PC-9 (cell line): Measurements from ENCODE around the gene FILIP1L. TPM values are rescaled to one million over a fixed set of nuclear protein-coding genes. Genes with fewer than 3 reads are reported as not detected.

Source experiments
- BruUV-seq: library from RNA; stranded (reverse); fragments of 400-500 nt; replicated peaks from 2 replicates; lab custom pipeline; 2021; lab: Mats Ljungman, UMichigan
- CTCF ChIA-PET: fragments of 300-600 bp; sonication (Branson Sonifier 250); formaldehyde crosslinking; loops from one replicate; lab custom pipeline; 2022; ENCODE audit warnings: antibody characterized with exemption; lab: Charles Lee
- POLR2A ChIA-PET: fragments of 300-600 bp; sonication (Branson Sonifier 250); formaldehyde crosslinking; loops from one replicate; lab custom pipeline; 2022; ENCODE audit warnings: antibody characterized with exemption; ENCODE audit not compliant: unreplicated experiment; lab: Charles Lee
- DNase-seq, 2 experiments: peaks; one replicate each; pipeline versions ENCODE4 v3.0.0 to v3.0.0-alpha.2; 2015 to 2022; ENCODE audit warnings: mixed read lengths in 1 of 2
- H2AFZ ChIP-seq: fragments of 200-600 bp; sonication (generic); 2 replicates; pipeline ENCODE4 v1.8.1; 2017; ENCODE audit warnings: antibody characterized with exemption
- H3F3A ChIP-seq: fragments of 200-600 bp; sonication (generic); 2 replicates; pipeline ENCODE4 v1.8.1; 2017; ENCODE audit warnings: antibody characterized with exemption, mild to moderate bottlenecking, low read depth; ENCODE audit not compliant: insufficient read depth
- H3K27ac ChIP-seq: fragments of 200-600 bp; sonication (generic); 2 replicates; pipeline ENCODE4 v1.6.1; 2016; ENCODE audit warnings: mixed run types
- H3K27me3 ChIP-seq: fragments of 200-600 bp; sonication (generic); 2 replicates; pipeline ENCODE4 v1.6.1; 2016; ENCODE audit warnings: low read depth, mixed run types; ENCODE audit not compliant: insufficient read depth
- H3K36me3 ChIP-seq: fragments of 200-600 bp; sonication (generic); 2 replicates; pipeline ENCODE4 v1.6.1; 2016; ENCODE audit warnings: low read depth, mixed run types
- H3K4me1 ChIP-seq: fragments of 200-600 bp; sonication (generic); replicated peaks from 2 replicates; pipeline ENCODE4 v1.6.1; 2016; ENCODE audit warnings: mixed run types; ENCODE audit not compliant: insufficient read depth
- H3K4me2 ChIP-seq: fragments of 200-600 bp; sonication (generic); 2 replicates; pipeline ENCODE4 v1.6.1; 2017; ENCODE audit warnings: mixed run types
- H3K4me3 ChIP-seq: fragments of 200-600 bp; sonication (generic); 2 replicates; pipeline ENCODE4 v1.6.1; 2016; ENCODE audit warnings: mixed run types
- H3K79me2 ChIP-seq: fragments of 200-600 bp; sonication (generic); 2 replicates; pipeline ENCODE4 v1.6.1; 2017; ENCODE audit warnings: low read depth, mixed run types
- H3K9me2 ChIP-seq: fragments of 200-600 bp; sonication (generic); 2 replicates; pipeline ENCODE4 v1.8.1; 2017; ENCODE audit warnings: mild to moderate bottlenecking; ENCODE audit not compliant: insufficient read depth
- H3K9me3 ChIP-seq: fragments of 200-600 bp; sonication (generic); 2 replicates; pipeline ENCODE4 v1.8.1; 2016; ENCODE audit warnings: low read depth; ENCODE audit not compliant: insufficient read depth
- H4K20me1 ChIP-seq: fragments of 200-600 bp; sonication (generic); 2 replicates; pipeline ENCODE4 v1.8.1; 2017; ENCODE audit not compliant: insufficient read depth
- EZH2 ChIP-seq: fragments of 200-600 bp; sonication (generic); IDR thresholded peaks from 2 replicates; pipeline ENCODE4 v1.8.0; 2017; ENCODE audit warnings: antibody characterized with exemption, low read depth
- intact Hi-C: fragments of 100-400 bp; cut with micrococcal nuclease; formaldehyde crosslinking; loops from one replicate; pipeline ENCODE4 v1.10.0; 2022; ENCODE audit not compliant: unreplicated experiment
- total RNA-seq: library from RNA; stranded (reverse); gene quantifications from 2 replicates; pipeline ENCODE4 v1.2.3, GENCODE V29; 2021
- TF ChIP-seq, protein P1 (sequence below): fragments of 200-600 bp; sonication (generic); conservative IDR thresholded peaks from 2 replicates; pipeline ENCODE4 v1.6.1; 2017; ENCODE audit warnings: mixed run types, antibody characterized with exemption, mild to moderate bottlenecking, moderate library complexity

FILIP1L gene
- total RNA-seq, 1 experiment from 2014 or later = 16.8 TPM

DNA sequence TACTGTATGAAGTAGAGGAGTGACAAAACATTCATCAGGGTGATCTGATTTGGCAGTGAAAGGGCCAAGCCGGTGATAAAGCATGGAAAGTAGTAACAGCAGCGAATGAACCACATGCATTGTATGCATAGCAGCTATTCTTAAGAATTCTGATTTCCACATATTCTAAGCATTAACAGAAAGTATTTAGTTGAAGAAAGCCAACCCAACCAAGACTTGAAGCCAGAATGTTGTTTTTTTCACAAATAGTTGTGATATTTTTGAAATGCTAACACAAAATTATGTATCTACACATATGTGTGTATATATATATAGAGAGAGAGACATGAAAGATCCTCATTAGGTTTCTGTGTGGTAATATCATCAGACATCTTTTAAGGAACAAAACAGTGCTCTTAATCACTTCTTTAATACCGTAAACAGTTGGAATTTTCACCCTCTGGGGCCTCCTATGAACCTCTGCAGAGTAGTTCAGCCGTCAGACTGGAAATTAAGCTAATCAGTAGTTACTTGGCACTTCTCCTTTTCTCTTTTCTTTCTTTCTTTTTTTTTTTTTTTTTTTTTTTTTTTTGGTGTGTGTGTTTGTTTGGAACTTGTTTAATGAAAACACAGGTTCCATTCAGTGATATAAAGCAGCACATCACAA lies 157.0 kb downstream of the FILIP1L start:
- intact Hi-C loops = no loop called here

DNA sequence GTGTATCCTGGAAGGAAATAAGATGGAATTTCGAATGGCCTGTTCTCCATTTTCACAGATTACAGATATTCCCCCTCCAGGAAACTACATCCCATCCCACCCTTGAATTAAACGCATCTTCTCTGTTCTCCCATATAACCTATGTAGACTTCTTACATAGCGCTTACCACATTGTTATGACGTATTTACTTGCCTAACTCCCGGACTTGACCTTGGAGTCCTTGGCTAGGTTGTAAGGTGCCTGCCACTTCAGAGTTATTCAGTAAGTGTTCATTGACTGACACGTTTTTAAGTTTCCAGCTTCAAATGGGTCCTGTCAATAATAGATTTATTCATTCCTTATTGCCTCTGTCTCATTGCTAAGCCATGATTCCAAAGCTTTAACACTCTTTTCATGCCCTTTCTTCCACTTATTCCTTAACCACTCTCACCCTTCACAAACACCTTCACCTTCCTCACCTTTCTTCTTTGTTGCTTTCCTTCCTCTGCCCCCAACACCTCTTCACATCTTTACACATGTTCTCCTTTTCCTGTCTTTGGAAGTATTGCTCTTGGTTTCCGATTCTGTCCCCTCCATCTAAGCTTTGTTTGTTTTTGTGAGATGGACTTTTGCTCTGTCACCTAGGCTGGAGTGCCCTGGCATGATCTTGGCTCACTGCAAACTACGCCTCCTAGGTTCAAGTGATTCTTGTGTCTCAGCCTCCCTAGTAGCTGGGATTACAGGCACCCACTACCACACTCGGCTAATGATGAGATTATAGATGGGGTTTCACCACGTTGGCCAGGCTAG lies 158.3 kb downstream of the FILIP1L start:
- POLR2A ChIA-PET = no interaction called here
- no peaks in the 10 kb centered on the region for H3K36me3 ChIP-seq
- intact Hi-C loops = no loop called here
- H3F3A ChIP-seq = no peaks in the 10 kb centered on the region
- no peak overlapping the region for H3K4me2 ChIP-seq
- no peak overlapping the region for H2AFZ ChIP-seq
- TF ChIP-seq, protein P1, sequence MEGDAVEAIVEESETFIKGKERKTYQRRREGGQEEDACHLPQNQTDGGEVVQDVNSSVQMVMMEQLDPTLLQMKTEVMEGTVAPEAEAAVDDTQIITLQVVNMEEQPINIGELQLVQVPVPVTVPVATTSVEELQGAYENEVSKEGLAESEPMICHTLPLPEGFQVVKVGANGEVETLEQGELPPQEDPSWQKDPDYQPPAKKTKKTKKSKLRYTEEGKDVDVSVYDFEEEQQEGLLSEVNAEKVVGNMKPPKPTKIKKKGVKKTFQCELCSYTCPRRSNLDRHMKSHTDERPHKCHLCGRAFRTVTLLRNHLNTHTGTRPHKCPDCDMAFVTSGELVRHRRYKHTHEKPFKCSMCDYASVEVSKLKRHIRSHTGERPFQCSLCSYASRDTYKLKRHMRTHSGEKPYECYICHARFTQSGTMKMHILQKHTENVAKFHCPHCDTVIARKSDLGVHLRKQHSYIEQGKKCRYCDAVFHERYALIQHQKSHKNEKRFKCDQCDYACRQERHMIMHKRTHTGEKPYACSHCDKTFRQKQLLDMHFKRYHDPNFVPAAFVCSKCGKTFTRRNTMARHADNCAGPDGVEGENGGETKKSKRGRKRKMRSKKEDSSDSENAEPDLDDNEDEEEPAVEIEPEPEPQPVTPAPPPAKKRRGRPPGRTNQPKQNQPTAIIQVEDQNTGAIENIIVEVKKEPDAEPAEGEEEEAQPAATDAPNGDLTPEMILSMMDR = no peak
- no peak for TF ChIP-seq EZH2
- no peak overlapping the region for H3K4me3 ChIP-seq
- H3K79me2 ChIP-seq = no peaks in the 10 kb centered on the region
- CTCF ChIA-PET = no interaction called here
- DNase-seq = no peak
- no peaks in the 10 kb centered on the region for H3K9me2 ChIP-seq
- H3K4me1 ChIP-seq = no peaks in the 10 kb centered on the region
- H3K27ac ChIP-seq = no peak overlapping the region
- BruUV-seq = no TSS peak
- H4K20me1 ChIP-seq = no peaks in the 10 kb centered on the region
- H3K9me3 ChIP-seq = no peaks in the 10 kb centered on the region
- H3K27me3 ChIP-seq = no peaks in the 10 kb centered on the region

More for the DNA sequence above, 157.0 kb downstream of the FILIP1L start:
- CTCF ChIA-PET = interaction anchor here (0.7 kb wide), 1 partner anchor 149 kb away, joined by 12 read pairs; no protein-coding TSS in a partner anchor
- no peak overlapping the region for H3K27ac ChIP-seq
- no peaks in the 10 kb centered on the region for H3F3A ChIP-seq
- H4K20me1 ChIP-seq = no peaks in the 10 kb centered on the region
- no peaks in the 10 kb centered on the region for H3K27me3 ChIP-seq
- no peak overlapping the region for H3K4me2 ChIP-seq
- POLR2A ChIA-PET = interaction anchor here (0.6 kb wide), 1 partner anchor 69 kb away, joined by 3 read pairs; no protein-coding TSS in a partner anchor
- DNase-seq = no peak
- H3K79me2 ChIP-seq = no peaks in the 10 kb centered on the region
- no peaks in the 10 kb centered on the region for H3K9me3 ChIP-seq
- no peaks in the 10 kb centered on the region for H3K36me3 ChIP-seq
- TF ChIP-seq, protein P1 = no peak
- no peak for TF ChIP-seq EZH2
- no peak overlapping the region for H3K4me3 ChIP-seq
- no TSS peak for BruUV-seq
- no peaks in the 10 kb centered on the region for H3K9me2 ChIP-seq
- no peaks in the 10 kb centered on the region for H3K4me1 ChIP-seq
- no peak overlapping the region for H2AFZ ChIP-seq

DNA sequence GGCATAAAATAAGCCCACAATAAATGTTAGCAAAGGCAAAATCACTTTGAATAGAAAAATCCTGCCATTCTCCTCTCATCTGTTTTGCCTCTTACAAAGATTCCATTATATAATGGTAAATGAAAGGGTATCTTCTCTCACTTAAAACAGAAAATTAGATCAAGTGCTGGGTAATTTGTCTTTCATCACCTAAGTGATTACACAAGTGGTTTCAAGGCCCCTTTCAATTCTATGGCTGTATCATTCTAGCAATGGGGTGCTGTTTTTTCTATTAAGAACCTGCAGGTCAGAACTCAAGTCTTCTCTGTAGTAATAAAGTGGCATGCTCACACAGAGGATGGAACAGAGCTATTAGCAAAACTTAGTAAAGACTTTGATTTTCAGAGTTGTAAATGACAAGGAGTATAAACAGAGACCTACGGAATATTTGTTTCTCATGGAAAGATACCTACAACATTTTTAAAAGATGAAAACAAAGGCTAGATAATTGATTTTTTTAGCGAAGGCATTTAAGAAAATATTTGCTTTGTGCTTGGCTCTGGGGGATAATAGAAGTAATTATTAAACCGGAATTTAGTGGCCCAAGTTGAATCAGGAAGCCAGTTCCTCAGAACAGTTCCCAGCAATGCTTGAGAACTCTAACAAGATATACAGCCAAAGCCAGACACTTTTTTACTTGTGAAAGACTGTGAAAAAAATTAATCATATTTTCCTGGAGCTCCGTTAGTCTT lies 159.2 kb downstream of the FILIP1L start:
- no peak overlapping the region for H3K4me3 ChIP-seq
- H3K4me1 ChIP-seq = no peaks in the 10 kb centered on the region
- no peaks in the 10 kb centered on the region for H3K79me2 ChIP-seq
- no peak for DNase-seq
- H3K27me3 ChIP-seq = no peaks in the 10 kb centered on the region
- TF ChIP-seq EZH2 = no peak
- TF ChIP-seq, protein P1 = no peak
- no peaks in the 10 kb centered on the region for H3K9me3 ChIP-seq
- POLR2A ChIA-PET = no interaction called here
- H3K27ac ChIP-seq = no peak overlapping the region
- no TSS peak for BruUV-seq
- intact Hi-C loops = no loop called here
- no peak overlapping the region for H3K4me2 ChIP-seq
- H4K20me1 ChIP-seq = no peaks in the 10 kb centered on the region
- no peaks in the 10 kb centered on the region for H3F3A ChIP-seq
- H3K9me2 ChIP-seq = no peaks in the 10 kb centered on the region
- H2AFZ ChIP-seq = no peak overlapping the region
- no peaks in the 10 kb centered on the region for H3K36me3 ChIP-seq
- CTCF ChIA-PET = no interaction called here
